Endothelial cell of hepatic sinusoid (primary cell): ENCODE data around the gene PRKN.

Source experiments
- in situ Hi-C: cut with HindIII; loops from 2 replicates; pipeline ENCODE4 v1.10.0; 2017; ENCODE audit warnings: low sequenced_read_pairs

The PRKN gene

GRCh38 chr6:161941565-161941964, 786.0 kb downstream of the PRKN start:
- in situ Hi-C loops, result no loop called here

GRCh38 chr6:161940519-161940918, 787.0 kb downstream of the PRKN start:
- in situ Hi-C loops, result no loop called here

GRCh38 chr6:161926324-161926723, 801.2 kb downstream of the PRKN start:
- in situ Hi-C loops, result no loop called here

GRCh38 chr6:161924516-161925116, 803.0 kb downstream of the PRKN start:
- in situ Hi-C loops, result no loop called here

GRCh38 chr6:161922631-161923119, 804.9 kb downstream of the PRKN start:
- in situ Hi-C loops, result no loop called here

- in situ Hi-C loops, result no loop called here
Observed at GRCh38 chr6:161921602-161922395, 805.8 kb downstream of the PRKN start.

- in situ Hi-C loops, result no loop called here
Observed at GRCh38 chr6:161919691-161920090, 807.9 kb downstream of the PRKN start.

- in situ Hi-C loops, result no loop called here
Observed at GRCh38 chr6:161918628-161919205, 808.8 kb downstream of the PRKN start.

- in situ Hi-C loops, result no loop called here
Observed at GRCh38 chr6:161918109-161918531, 809.4 kb downstream of the PRKN start.

- in situ Hi-C loops, result no loop called here
Observed at GRCh38 chr6:161917645-161918044, 809.9 kb downstream of the PRKN start.

- in situ Hi-C loops, result no loop called here
Observed at GRCh38 chr6:161915456-161915964, 812.1 kb downstream of the PRKN start.

GRCh38 chr6:161908872-161909271, 818.7 kb downstream of the PRKN start:
- in situ Hi-C loops, result no loop called here

- in situ Hi-C loops, result no loop called here
Observed at GRCh38 chr6:161906571-161906970, 821.0 kb downstream of the PRKN start.

- in situ Hi-C loops, result no loop called here
Observed at GRCh38 chr6:161903584-161904212, 823.9 kb downstream of the PRKN start.

GRCh38 chr6:161901740-161902426, 825.7 kb downstream of the PRKN start:
- in situ Hi-C loops, result no loop called here

- in situ Hi-C loops, result no loop called here
Observed at GRCh38 chr6:161894436-161894835, 833.1 kb downstream of the PRKN start.

GRCh38 chr6:161891542-161891941, 836.0 kb downstream of the PRKN start:
- in situ Hi-C loops, result no loop called here

GRCh38 chr6:161890832-161891297, 836.7 kb downstream of the PRKN start:
- in situ Hi-C loops, result no loop called here

GRCh38 chr6:161890133-161890831, 837.3 kb downstream of the PRKN start:
- in situ Hi-C loops, result no loop called here

GRCh38 chr6:161889324-161889723, 838.2 kb downstream of the PRKN start:
- in situ Hi-C loops, result no loop called here
